H1 (cell line): ENCODE data around the gene LEMD2. TPM values are rescaled to one million over a fixed set of nuclear protein-coding genes. Genes with fewer than 3 reads are reported as not detected.

Experiments
- CTCF ChIA-PET: fragments of 300-600 bp; sonication (Branson Sonifier 250); formaldehyde crosslinking; loops from one replicate; lab custom pipeline; 2021; ENCODE audit not compliant: partially characterized antibody; lab: Charles Lee
- POLR2A ChIA-PET: fragments of 300-600 bp; sonication (Branson Sonifier 250); formaldehyde crosslinking; loops from one replicate; lab custom pipeline; 2021; ENCODE audit warnings: inconsistent platforms; ENCODE audit not compliant: partially characterized antibody; lab: Charles Lee
- DNase-seq, 2 experiments: peaks; one replicate each; pipeline versions ENCODE4 v3.0.0 to v3.0.0-alpha.2; 2010 to 2022; ENCODE audit warnings: low spot score in 2 of 2, low read depth in 1 of 2, mixed read lengths in 1 of 2
- FAIRE-seq: peaks from 2 replicates; lab custom pipeline; 2011; peaks lifted over from hg19 to GRCh38; lab: Jason Lieb, UNC
- H2AFZ ChIP-seq: 2 replicates; pipeline ENCODE4 v1.8.1; 2012; ENCODE audit warnings: low read length, inconsistent platforms
- H2AK5ac ChIP-seq: 2 replicates; pipeline ENCODE4 v1.6.1; 2013; ENCODE audit warnings: low read depth, low read length
- H2BK120ac ChIP-seq: replicated peaks from 2 replicates; pipeline ENCODE3; 2013; ENCODE audit warnings: low read depth, low read length, inconsistent platforms
- H2BK12ac ChIP-seq: 2 replicates; pipeline ENCODE4 v1.6.1; 2013; ENCODE audit warnings: low read depth, low read length
- H2BK15ac ChIP-seq: 2 replicates; pipeline ENCODE4 v1.6.1; 2013; ENCODE audit warnings: low read length
- H2BK20ac ChIP-seq: 2 replicates; pipeline ENCODE4 v1.6.1; 2013; ENCODE audit warnings: low read length
- H2BK5ac ChIP-seq: 2 replicates; pipeline ENCODE4 v1.6.1; 2013; ENCODE audit warnings: low read depth, low read length
- H3K14ac ChIP-seq: 2 replicates; pipeline ENCODE4 v1.6.1; 2013; ENCODE audit warnings: inconsistent platforms; ENCODE audit not compliant: insufficient read length
- H3K18ac ChIP-seq: 2 replicates; pipeline ENCODE4 v1.6.1; 2013; ENCODE audit warnings: low read length; ENCODE audit errors: extremely low read depth
- H3K23ac ChIP-seq: 2 replicates; pipeline ENCODE4 v1.6.1; 2013; ENCODE audit warnings: inconsistent platforms; ENCODE audit not compliant: insufficient read length
- H3K23me2 ChIP-seq: 2 replicates; pipeline ENCODE4 v1.6.1; 2013; ENCODE audit warnings: low read depth, low read length
- H3K27ac ChIP-seq: 2 replicates; pipeline ENCODE4 v1.6.1; 2011; ENCODE audit warnings: low read depth, low read length, inconsistent platforms
- H3K27me3 ChIP-seq, 4 experiments: replicated peaks in 1 of 4; 1 replicate in 1 of 4; 2 replicates in 3 of 4; pipeline versions ENCODE4 v1.6.1 to v1.8.1; 2011 to 2013; ENCODE audit warnings: low read length in 3 of 4, mild to moderate bottlenecking in 3 of 4, inconsistent platforms in 2 of 4, mixed read lengths in 2 of 4, moderate library complexity in 1 of 4; ENCODE audit not compliant: control insufficient read depth in 3 of 4, insufficient read depth in 3 of 4; ENCODE audit errors: extremely low read depth in 1 of 4
- H3K36me3 ChIP-seq, 4 experiments: 2 replicates each; pipeline versions ENCODE4 v1.6.1 to v1.8.1; 2011 to 2013; ENCODE audit warnings: mild to moderate bottlenecking in 4 of 4, low read length in 3 of 4, moderate library complexity in 2 of 4, control low read depth in 1 of 4, inconsistent platforms in 1 of 4; ENCODE audit not compliant: insufficient read depth in 4 of 4, control insufficient read depth in 2 of 4
- H3K4ac ChIP-seq: replicated peaks from 2 replicates; pipeline ENCODE3; 2013; ENCODE audit warnings: low read length, low read depth, mixed read lengths, inconsistent platforms; ENCODE audit not compliant: insufficient read length
- H3K4me1 ChIP-seq, 4 experiments: replicated peaks in 1 of 4; 1 replicate in 1 of 4; 2 replicates in 3 of 4; pipeline versions ENCODE4 v1.6.1 to v1.8.1; 2011 to 2013; ENCODE audit warnings: low read length in 3 of 4, inconsistent platforms in 2 of 4, mixed read lengths in 1 of 4; ENCODE audit not compliant: insufficient read depth in 4 of 4, control insufficient read depth in 3 of 4
- H3K4me2 ChIP-seq, 2 experiments: 2 replicates each; pipeline versions ENCODE4 v1.6.1 to v1.8.1; 2011 to 2013; ENCODE audit warnings: low read depth in 2 of 2, low read length in 2 of 2, control low read depth in 1 of 2, inconsistent platforms in 1 of 2, mild to moderate bottlenecking in 1 of 2; ENCODE audit not compliant: insufficient read depth in 1 of 2
- H3K4me3 ChIP-seq, 4 experiments: fragments of 200-600, 300-600 bp in 1 of 4; sonication (generic), shearing (Covaris generic), sonication (Bioruptor Twin) in 1 of 4; 2 replicates each; pipeline versions ENCODE4 v1.5.1 to v1.8.1; 2011 to 2016; ENCODE audit warnings: low read length in 4 of 4, low read depth in 3 of 4, control low read depth in 2 of 4, inconsistent platforms in 2 of 4, mild to moderate bottlenecking in 2 of 4, mixed read lengths in 1 of 4, moderate library complexity in 1 of 4; ENCODE audit not compliant: insufficient read depth in 2 of 4; ENCODE audit errors: extremely low read depth in 1 of 4
- H3K56ac ChIP-seq: replicated peaks from 2 replicates; pipeline ENCODE3; 2013; ENCODE audit warnings: low read depth, mild to moderate bottlenecking, mixed read lengths, low read length, inconsistent platforms; ENCODE audit not compliant: insufficient read length
- H3K79me1 ChIP-seq: 2 replicates; pipeline ENCODE4 v1.6.1; 2013; ENCODE audit warnings: low read depth, low read length, control low read depth
- H3K79me2 ChIP-seq, 2 experiments: 2 replicates each; pipeline versions ENCODE4 v1.6.1 to v1.8.1; 2012 to 2013; ENCODE audit warnings: low read length in 2 of 2, mild to moderate bottlenecking in 2 of 2, inconsistent platforms in 1 of 2; ENCODE audit not compliant: insufficient read depth in 2 of 2, control insufficient read depth in 1 of 2
- H3K9ac ChIP-seq, 4 experiments: replicated peaks in 1 of 4; 1 replicate in 1 of 4; 2 replicates in 3 of 4; pipeline versions ENCODE4 v1.6.1 to v1.8.1; 2011 to 2013; ENCODE audit warnings: low read depth in 3 of 4, low read length in 3 of 4, control low read depth in 2 of 4, mild to moderate bottlenecking in 2 of 4, moderate library complexity in 2 of 4, inconsistent platforms in 1 of 4; ENCODE audit errors: extremely low read depth in 1 of 4
- H3K9me3 ChIP-seq, 2 experiments: 2 replicates each; pipeline versions ENCODE4 v1.6.1 to v1.8.1; 2012 to 2013; ENCODE audit warnings: mild to moderate bottlenecking in 2 of 2, moderate library complexity in 2 of 2, control low read depth in 1 of 2, inconsistent platforms in 1 of 2, low read depth in 1 of 2, low read length in 1 of 2, mixed read lengths in 1 of 2; ENCODE audit not compliant: insufficient read depth in 2 of 2
- H4K20me1 ChIP-seq, 2 experiments: replicated peaks in 1 of 2; 2 replicates each; pipeline versions ENCODE3 to v1.8.1; 2011 to 2013; ENCODE audit warnings: inconsistent platforms in 2 of 2, low read length in 2 of 2, mild to moderate bottlenecking in 1 of 2; ENCODE audit not compliant: insufficient read depth in 2 of 2, control insufficient read depth in 1 of 2
- H4K5ac ChIP-seq: 2 replicates; pipeline ENCODE4 v1.6.1; 2013; ENCODE audit warnings: low read length, low read depth, mixed read lengths, inconsistent platforms; ENCODE audit not compliant: insufficient read length
- H4K8ac ChIP-seq: 2 replicates; pipeline ENCODE4 v1.8.0; 2013; ENCODE audit warnings: mild to moderate bottlenecking, moderate library complexity, low read length, inconsistent platforms; ENCODE audit not compliant: insufficient read depth; ENCODE audit errors: extremely low read depth
- H4K91ac ChIP-seq: replicated peaks from 2 replicates; pipeline ENCODE3; 2013; ENCODE audit warnings: low read length, mixed read lengths, inconsistent platforms; ENCODE audit not compliant: insufficient read length
- SRF ChIP-seq: IDR thresholded peaks from 2 replicates; pipeline ENCODE4 v1.6.1; 2011; ENCODE audit warnings: mild to moderate bottlenecking, low read depth, low read length, moderate library complexity
- WGBS, 2 experiments: shearing (Covaris generic) in 1 of 2; methylation state at CpG; one replicate each; pipeline versions ENCODE4 v1.1.6 to v1.1.7; 2013 to 2015; ENCODE audit warnings: low lambda C conversion rate in 2 of 2, mixed read lengths in 2 of 2, inconsistent platforms in 1 of 2, low coverage in 1 of 2, missing lambda C conversion rate in 1 of 2; ENCODE audit not compliant: insufficient replicate concordance in 2 of 2, insufficient coverage in 1 of 2, insufficient read length in 1 of 2; ENCODE audit errors: extremely low coverage in 1 of 2, missing lambda C conversion rate in 1 of 2; 5-methylcytosine and 5-hydroxymethylcytosine counted together
- polyA plus RNA-seq, 7 experiments: library from polyadenylated mRNA; depleted of rRNA in 3 of 7; stranded (reverse) in 5 of 7; unstranded in 2 of 7; fragments of >200 nt in 5 of 7; fragments of 200-250 nt in 2 of 7; gene quantifications; 1 replicate in 5 of 7; 2 replicates in 1 of 7; 4 replicates in 1 of 7; pipeline versions ENCODE4 v1.2.1 to v1.2.3, GENCODE V29; 2011 to 2013; ENCODE audit warnings: missing spikeins in 2 of 7, mixed read lengths in 2 of 7
- total RNA-seq: library from RNA; stranded (reverse); fragmentation: NEBNext Ultra II Directional; extraction: Animal tissue kit (Norgen Biotek cat#: 25700); gene quantifications from 2 replicates; pipeline ENCODE4 v1.2.1, GENCODE V29; 2021

Gene LEMD2
- total and polyA plus RNA-seq, 2 of the 8 experiments (the other 6 are each of a cell fraction or from before 2014, with no cell fraction given), result 32.7 to 57.3 TPM

DNA sequence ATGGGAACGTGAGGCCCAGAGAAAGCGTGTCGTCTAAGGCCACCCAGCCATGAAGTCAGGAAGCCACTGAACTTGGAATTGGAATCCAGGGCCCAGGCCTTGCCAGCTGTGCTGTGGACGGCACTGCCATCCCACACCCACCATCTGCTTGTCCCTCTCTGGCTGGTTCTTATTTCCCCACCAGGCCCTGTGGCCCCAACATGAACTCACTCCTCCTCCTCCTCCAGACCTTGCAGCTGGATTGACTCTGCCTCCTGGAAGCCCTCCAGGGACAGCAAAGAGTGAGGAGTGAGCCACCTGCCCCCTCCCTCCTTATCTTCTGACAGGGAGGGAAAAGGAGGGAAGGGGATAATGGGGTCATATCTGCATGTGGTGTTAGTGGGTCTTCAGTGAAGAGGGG is 26.2 kb downstream of the LEMD2 start:
- H3K79me1 ChIP-seq, result no peaks in the 10 kb centered on the region
- TF ChIP-seq SRF, result no peak

More for the DNA sequence above, 26.2 kb downstream of the LEMD2 start:
- DNase-seq (no peak), FAIRE-seq (no peak)
- Histone ChIP-seq H3K9ac (no peak overlapping the region), H4K5ac (no peak overlapping the region), H2BK12ac (no peak overlapping the region), H2BK20ac (no peak overlapping the region), H3K18ac (no peak overlapping the region), H2BK5ac (0 out of 2 replicates have a peak overlapping the region, but pooled peaks have one; percentile 68), H2BK15ac (0 out of 2 replicates have a peak overlapping the region, but pooled peaks have one; percentile 37), H4K8ac (no peak overlapping the region), H3K27me3 (no peaks in the 10 kb centered on the region), H3K56ac (no peak overlapping the region), H2BK120ac (no peak overlapping the region), H3K4me3 (no peak overlapping the region), H3K14ac (no peak overlapping the region), H4K91ac (no peak overlapping the region), H3K9me3 (no peaks in the 10 kb centered on the region), H2AFZ (no peak overlapping the region), H3K4me1 (no peaks in the 10 kb centered on the region), H3K27ac (no peak overlapping the region), H3K23ac (no peak overlapping the region), H3K4ac (no peak overlapping the region), H3K36me3 (no peaks in the 10 kb centered on the region), H2AK5ac (no peak overlapping the region), H4K20me1 (no peaks in the 10 kb centered on the region), H3K23me2 (no peaks in the 10 kb centered on the region), H3K79me2 (no peaks in the 10 kb centered on the region), H3K4me2 (no peak overlapping the region)
- WGBS, 2 experiments, result 95% methylated on average over 4 of the region's 4 CpGs; no CpG with 5 or more reads in 1 of the 2 experiments
- POLR2A ChIA-PET, result interaction anchor here (1.1 kb wide), 1 partner anchor 11 kb away, joined by 4 read pairs; no protein-coding TSS in a partner anchor
- CTCF ChIA-PET, result interaction anchor here (0.7 to 12.1 kb wide), 21 partner anchors 10 to 380 kb away, joined by 3 to 171 read pairs (median 4); partner anchors contain the start of genes IP6K3 and UQCC2
